Measurements from ENCODE around the gene PLAC1. TPM values are rescaled to one million over a fixed set of nuclear protein-coding genes. Genes with fewer than 3 reads are reported as not detected.

The PLAC1 gene
- total RNA-seq, 1 donor from 2014 or later: 1.3 TPM

- H3K27me3 ChIP-seq (ENCODE audit: control insufficient read depth, insufficient read depth, low read length): no peaks in the 10 kb centered on the region
- DNase-seq (ENCODE audit: low read depth): peak; percentile 91
- no peak overlapping the region for H3K4me3 ChIP-seq (ENCODE audit: low read depth, low read length)
- TF ChIP-seq, protein P1, sequence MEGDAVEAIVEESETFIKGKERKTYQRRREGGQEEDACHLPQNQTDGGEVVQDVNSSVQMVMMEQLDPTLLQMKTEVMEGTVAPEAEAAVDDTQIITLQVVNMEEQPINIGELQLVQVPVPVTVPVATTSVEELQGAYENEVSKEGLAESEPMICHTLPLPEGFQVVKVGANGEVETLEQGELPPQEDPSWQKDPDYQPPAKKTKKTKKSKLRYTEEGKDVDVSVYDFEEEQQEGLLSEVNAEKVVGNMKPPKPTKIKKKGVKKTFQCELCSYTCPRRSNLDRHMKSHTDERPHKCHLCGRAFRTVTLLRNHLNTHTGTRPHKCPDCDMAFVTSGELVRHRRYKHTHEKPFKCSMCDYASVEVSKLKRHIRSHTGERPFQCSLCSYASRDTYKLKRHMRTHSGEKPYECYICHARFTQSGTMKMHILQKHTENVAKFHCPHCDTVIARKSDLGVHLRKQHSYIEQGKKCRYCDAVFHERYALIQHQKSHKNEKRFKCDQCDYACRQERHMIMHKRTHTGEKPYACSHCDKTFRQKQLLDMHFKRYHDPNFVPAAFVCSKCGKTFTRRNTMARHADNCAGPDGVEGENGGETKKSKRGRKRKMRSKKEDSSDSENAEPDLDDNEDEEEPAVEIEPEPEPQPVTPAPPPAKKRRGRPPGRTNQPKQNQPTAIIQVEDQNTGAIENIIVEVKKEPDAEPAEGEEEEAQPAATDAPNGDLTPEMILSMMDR (IDR thresholded peaks at IDR 0.05; ENCODE audit: insufficient read depth, low read length, severe bottlenecking): no peak
- H3K36me3 ChIP-seq (ENCODE audit: control insufficient read depth, insufficient read depth, low read length): no peaks in the 10 kb centered on the region
- FAIRE-seq: peak; percentile 85
Measured at GRCh38 chrX:134684956-134685355, 26.7 kb upstream of the PLAC1 start.

GRCh38 chrX:134683351-134684005 lies 25.2 kb upstream of the PLAC1 start:
- FAIRE-seq: no peak
- Histone ChIP-seq H3K36me3 (ENCODE audit: control insufficient read depth, insufficient read depth, low read length) (no peaks in the 10 kb centered on the region), H3K4me3 (ENCODE audit: low read depth, low read length) (no peak overlapping the region), H3K27me3 (ENCODE audit: control insufficient read depth, insufficient read depth, low read length) (no peaks in the 10 kb centered on the region)
- DNase-seq (ENCODE audit: low read depth): no peak
- TF ChIP-seq, protein P1 (IDR thresholded peaks at IDR 0.05; ENCODE audit: insufficient read depth, low read length, severe bottlenecking): no peak

GRCh38 chrX:134682081-134682480 lies 23.8 kb upstream of the PLAC1 start:
- Histone ChIP-seq H3K36me3 (ENCODE audit: control insufficient read depth, insufficient read depth, low read length) (no peaks in the 10 kb centered on the region), H3K4me3 (ENCODE audit: low read depth, low read length) (no peak overlapping the region), H3K27me3 (ENCODE audit: control insufficient read depth, insufficient read depth, low read length) (no peaks in the 10 kb centered on the region)
- TF ChIP-seq, protein P1 (IDR thresholded peaks at IDR 0.05; ENCODE audit: insufficient read depth, low read length, severe bottlenecking): no peak
- no peak for FAIRE-seq
- DNase-seq (ENCODE audit: low read depth): no peak

GRCh38 chrX:134679644-134680043 lies 21.4 kb upstream of the PLAC1 start:
- TF ChIP-seq, protein P1 (IDR thresholded peaks at IDR 0.05; ENCODE audit: insufficient read depth, low read length, severe bottlenecking): no peak
- FAIRE-seq (no peak), DNase-seq (ENCODE audit: low read depth) (no peak)
- H3K4me3 ChIP-seq (ENCODE audit: low read depth, low read length): no peak overlapping the region
- no peaks in the 10 kb centered on the region for H3K27me3 ChIP-seq (ENCODE audit: control insufficient read depth, insufficient read depth, low read length)
- H3K36me3 ChIP-seq (ENCODE audit: control insufficient read depth, insufficient read depth, low read length): no peaks in the 10 kb centered on the region

GRCh38 chrX:134679221-134679620 lies 20.9 kb upstream of the PLAC1 start:
- DNase-seq (ENCODE audit: low read depth) (no peak), FAIRE-seq (no peak)
- Histone ChIP-seq H3K4me3 (ENCODE audit: low read depth, low read length) (no peak overlapping the region), H3K27me3 (ENCODE audit: control insufficient read depth, insufficient read depth, low read length) (no peaks in the 10 kb centered on the region), H3K36me3 (ENCODE audit: control insufficient read depth, insufficient read depth, low read length) (no peaks in the 10 kb centered on the region)
- TF ChIP-seq, protein P1 (IDR thresholded peaks at IDR 0.05; ENCODE audit: insufficient read depth, low read length, severe bottlenecking): no peak

DNA sequence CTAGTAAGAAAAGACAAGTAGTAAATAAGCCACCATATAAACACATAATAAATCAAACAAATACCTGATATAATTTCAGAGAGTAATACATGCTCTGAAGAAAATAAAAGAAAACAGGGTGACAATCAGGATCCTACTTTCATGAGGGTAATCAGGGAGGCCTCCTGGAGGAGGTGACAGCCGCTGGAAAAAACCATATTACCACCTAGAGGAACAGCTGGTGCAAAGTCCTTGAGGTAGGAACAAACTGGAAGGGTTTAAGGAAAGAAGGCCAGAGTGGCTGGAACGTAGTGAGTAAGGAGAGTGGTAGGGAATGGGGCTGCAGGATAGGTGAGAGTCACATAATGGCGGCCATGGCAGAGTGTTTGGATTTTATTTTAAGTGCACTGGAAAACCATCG lies 19.1 kb upstream of the PLAC1 start:
- DNase-seq (ENCODE audit: low read depth): no peak
- Histone ChIP-seq H3K27me3 (ENCODE audit: control insufficient read depth, insufficient read depth, low read length) (no peaks in the 10 kb centered on the region), H3K36me3 (ENCODE audit: control insufficient read depth, insufficient read depth, low read length) (no peaks in the 10 kb centered on the region), H3K4me3 (ENCODE audit: low read depth, low read length) (no peak overlapping the region)
- FAIRE-seq: no peak
- TF ChIP-seq, protein P1 (IDR thresholded peaks at IDR 0.05; ENCODE audit: insufficient read depth, low read length, severe bottlenecking): no peak

Data from bronchial epithelial cell (primary cell).